PC-9 (cell line): ENCODE results near the gene GRIP1. TPM values are rescaled to one million over a fixed set of nuclear protein-coding genes. Genes with fewer than 3 reads are reported as not detected.

Source experiments
- BruUV-seq: library from RNA; stranded (reverse); fragments of 400-500 nt; replicated peaks from 2 replicates; lab custom pipeline; 2021; lab: Mats Ljungman, UMichigan
- CTCF ChIA-PET: fragments of 300-600 bp; sonication (Branson Sonifier 250); formaldehyde crosslinking; loops from one replicate; lab custom pipeline; 2022; ENCODE audit warnings: antibody characterized with exemption; lab: Charles Lee
- POLR2A ChIA-PET: fragments of 300-600 bp; sonication (Branson Sonifier 250); formaldehyde crosslinking; loops from one replicate; lab custom pipeline; 2022; ENCODE audit warnings: antibody characterized with exemption; ENCODE audit not compliant: unreplicated experiment; lab: Charles Lee
- DNase-seq, 2 experiments: peaks; one replicate each; pipeline versions ENCODE4 v3.0.0 to v3.0.0-alpha.2; 2015 to 2022; ENCODE audit warnings: mixed read lengths in 1 of 2
- H2AFZ ChIP-seq: fragments of 200-600 bp; sonication (generic); 2 replicates; pipeline ENCODE4 v1.8.1; 2017; ENCODE audit warnings: antibody characterized with exemption
- H3F3A ChIP-seq: fragments of 200-600 bp; sonication (generic); 2 replicates; pipeline ENCODE4 v1.8.1; 2017; ENCODE audit warnings: antibody characterized with exemption, mild to moderate bottlenecking, low read depth; ENCODE audit not compliant: insufficient read depth
- H3K27ac ChIP-seq: fragments of 200-600 bp; sonication (generic); 2 replicates; pipeline ENCODE4 v1.6.1; 2016; ENCODE audit warnings: mixed run types
- H3K27me3 ChIP-seq: fragments of 200-600 bp; sonication (generic); 2 replicates; pipeline ENCODE4 v1.6.1; 2016; ENCODE audit warnings: low read depth, mixed run types; ENCODE audit not compliant: insufficient read depth
- H3K36me3 ChIP-seq: fragments of 200-600 bp; sonication (generic); 2 replicates; pipeline ENCODE4 v1.6.1; 2016; ENCODE audit warnings: low read depth, mixed run types
- H3K4me1 ChIP-seq: fragments of 200-600 bp; sonication (generic); replicated peaks from 2 replicates; pipeline ENCODE4 v1.6.1; 2016; ENCODE audit warnings: mixed run types; ENCODE audit not compliant: insufficient read depth
- H3K4me2 ChIP-seq: fragments of 200-600 bp; sonication (generic); 2 replicates; pipeline ENCODE4 v1.6.1; 2017; ENCODE audit warnings: mixed run types
- H3K4me3 ChIP-seq: fragments of 200-600 bp; sonication (generic); 2 replicates; pipeline ENCODE4 v1.6.1; 2016; ENCODE audit warnings: mixed run types
- H3K79me2 ChIP-seq: fragments of 200-600 bp; sonication (generic); 2 replicates; pipeline ENCODE4 v1.6.1; 2017; ENCODE audit warnings: low read depth, mixed run types
- H3K9me2 ChIP-seq: fragments of 200-600 bp; sonication (generic); 2 replicates; pipeline ENCODE4 v1.8.1; 2017; ENCODE audit warnings: mild to moderate bottlenecking; ENCODE audit not compliant: insufficient read depth
- H3K9me3 ChIP-seq: fragments of 200-600 bp; sonication (generic); 2 replicates; pipeline ENCODE4 v1.8.1; 2016; ENCODE audit warnings: low read depth; ENCODE audit not compliant: insufficient read depth
- H4K20me1 ChIP-seq: fragments of 200-600 bp; sonication (generic); 2 replicates; pipeline ENCODE4 v1.8.1; 2017; ENCODE audit not compliant: insufficient read depth
- EZH2 ChIP-seq: fragments of 200-600 bp; sonication (generic); IDR thresholded peaks from 2 replicates; pipeline ENCODE4 v1.8.0; 2017; ENCODE audit warnings: antibody characterized with exemption, low read depth
- intact Hi-C: fragments of 100-400 bp; cut with micrococcal nuclease; formaldehyde crosslinking; loops from one replicate; pipeline ENCODE4 v1.10.0; 2022; ENCODE audit not compliant: unreplicated experiment
- total RNA-seq: library from RNA; stranded (reverse); gene quantifications from 2 replicates; pipeline ENCODE4 v1.2.3, GENCODE V29; 2021
- TF ChIP-seq, protein P1 (sequence below): fragments of 200-600 bp; sonication (generic); conservative IDR thresholded peaks from 2 replicates; pipeline ENCODE4 v1.6.1; 2017; ENCODE audit warnings: mixed run types, antibody characterized with exemption, mild to moderate bottlenecking, moderate library complexity

The GRIP1 gene
- total RNA-seq, 1 experiment from 2014 or later = 16.0 TPM

DNA sequence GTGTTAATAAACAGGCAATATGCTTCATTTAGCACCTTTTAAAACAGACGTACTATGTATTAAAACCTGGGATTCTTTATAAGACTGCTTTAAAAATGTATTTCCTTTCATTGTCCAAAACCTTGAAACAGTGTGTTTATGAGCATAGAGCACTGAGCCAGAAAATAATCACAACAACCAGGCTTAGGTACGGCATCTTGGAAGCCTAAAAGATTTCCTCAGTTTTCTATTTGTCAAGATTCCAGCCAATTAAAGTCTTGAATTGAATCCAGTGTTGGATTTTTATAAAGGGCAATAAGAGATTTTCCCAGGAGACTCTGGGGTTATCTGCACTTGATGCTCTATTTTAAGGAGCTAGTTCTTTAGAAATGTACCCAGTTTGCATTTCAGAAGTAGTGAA, 80.3 kb downstream of the GRIP1 start:
- Histone ChIP-seq H3K36me3 (no peaks in the 10 kb centered on the region), H3K27me3 (no peaks in the 10 kb centered on the region), H4K20me1 (no peaks in the 10 kb centered on the region), H3K9me3 (no peaks in the 10 kb centered on the region), H3K4me3 (no peak overlapping the region), H3K79me2 (no peaks in the 10 kb centered on the region), H3F3A (no peaks in the 10 kb centered on the region), H3K27ac (no peak overlapping the region), H3K9me2 (no peaks in the 10 kb centered on the region), H3K4me1 (peaks cover 6% of the 10 kb centered on the region; the same call in 1 of the 2 replicates), H2AFZ (no peak overlapping the region), H3K4me2 (no peak overlapping the region)
- ChIA-PET CTCF (interaction anchor here (0.6 kb wide), 1 partner anchor 38 kb away, joined by 3 read pairs; no protein-coding TSS in a partner anchor), POLR2A (no interaction called here)
- intact Hi-C loops = no loop called here
- BruUV-seq = no TSS peak
- TF ChIP-seq EZH2 = no peak
- no peak for DNase-seq

DNA sequence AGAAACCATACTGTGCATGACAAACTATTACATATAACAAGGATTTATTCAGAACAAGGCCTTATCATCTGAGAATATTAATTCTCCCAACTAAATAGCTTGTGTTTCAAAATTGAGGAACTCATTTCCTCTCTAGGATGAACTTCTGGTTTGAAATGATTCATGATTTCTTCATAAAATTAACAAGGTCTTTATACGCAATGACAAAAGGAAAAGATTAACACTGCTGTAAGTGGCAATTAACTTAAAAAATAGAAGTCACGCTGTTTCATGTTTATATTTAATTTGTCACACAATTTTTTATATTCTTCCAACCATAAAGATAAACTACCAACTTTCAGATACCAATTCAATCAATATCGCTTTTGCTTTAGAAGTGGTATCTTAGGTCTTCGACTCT, 80.8 kb downstream of the GRIP1 start:
- Histone ChIP-seq H3K4me3 (no peak overlapping the region), H3K4me1 (peaks cover 1% of the 10 kb centered on the region; the same call in 1 of the 2 replicates), H3K9me2 (no peaks in the 10 kb centered on the region), H3K27ac (no peak overlapping the region), H4K20me1 (no peaks in the 10 kb centered on the region), H3K27me3 (no peaks in the 10 kb centered on the region), H3K79me2 (no peaks in the 10 kb centered on the region), H2AFZ (no peak overlapping the region), H3K36me3 (no peaks in the 10 kb centered on the region), H3K9me3 (no peaks in the 10 kb centered on the region), H3K4me2 (no peak overlapping the region), H3F3A (no peaks in the 10 kb centered on the region)
- no TSS peak for BruUV-seq
- ChIA-PET CTCF (interaction anchor here (0.6 kb wide), 1 partner anchor 38 kb away, joined by 3 read pairs; no protein-coding TSS in a partner anchor), POLR2A (no interaction called here)
- TF ChIP-seq, protein P1, sequence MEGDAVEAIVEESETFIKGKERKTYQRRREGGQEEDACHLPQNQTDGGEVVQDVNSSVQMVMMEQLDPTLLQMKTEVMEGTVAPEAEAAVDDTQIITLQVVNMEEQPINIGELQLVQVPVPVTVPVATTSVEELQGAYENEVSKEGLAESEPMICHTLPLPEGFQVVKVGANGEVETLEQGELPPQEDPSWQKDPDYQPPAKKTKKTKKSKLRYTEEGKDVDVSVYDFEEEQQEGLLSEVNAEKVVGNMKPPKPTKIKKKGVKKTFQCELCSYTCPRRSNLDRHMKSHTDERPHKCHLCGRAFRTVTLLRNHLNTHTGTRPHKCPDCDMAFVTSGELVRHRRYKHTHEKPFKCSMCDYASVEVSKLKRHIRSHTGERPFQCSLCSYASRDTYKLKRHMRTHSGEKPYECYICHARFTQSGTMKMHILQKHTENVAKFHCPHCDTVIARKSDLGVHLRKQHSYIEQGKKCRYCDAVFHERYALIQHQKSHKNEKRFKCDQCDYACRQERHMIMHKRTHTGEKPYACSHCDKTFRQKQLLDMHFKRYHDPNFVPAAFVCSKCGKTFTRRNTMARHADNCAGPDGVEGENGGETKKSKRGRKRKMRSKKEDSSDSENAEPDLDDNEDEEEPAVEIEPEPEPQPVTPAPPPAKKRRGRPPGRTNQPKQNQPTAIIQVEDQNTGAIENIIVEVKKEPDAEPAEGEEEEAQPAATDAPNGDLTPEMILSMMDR = no peak
- no peak for TF ChIP-seq EZH2
- no peak for DNase-seq
- intact Hi-C loops = no loop called here

DNA sequence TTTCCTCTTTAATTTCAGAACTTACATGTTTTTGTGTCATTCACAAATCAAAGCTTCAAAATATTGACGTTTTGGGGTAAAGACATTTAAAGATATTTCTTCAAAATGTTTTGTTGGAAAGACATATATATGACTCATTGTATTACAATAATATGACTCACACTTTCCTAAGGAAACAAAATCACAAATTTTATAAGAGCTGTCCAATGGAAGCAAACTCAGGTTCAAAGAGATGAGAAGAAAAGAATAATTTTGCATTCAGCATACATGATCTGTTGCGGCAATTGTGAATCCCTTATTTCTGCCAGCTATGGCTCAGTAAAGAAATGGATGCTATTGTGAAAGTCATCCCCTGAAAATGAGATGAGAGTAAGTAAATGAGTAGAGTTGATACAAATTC, 82.7 kb downstream of the GRIP1 start:
- no peaks in the 10 kb centered on the region for H3F3A ChIP-seq
- H3K9me2 ChIP-seq = no peaks in the 10 kb centered on the region
- POLR2A ChIA-PET = interaction anchor here (0.5 kb wide), 1 partner anchor 41 kb away, joined by 8 read pairs; no protein-coding TSS in a partner anchor
- no peaks in the 10 kb centered on the region for H3K36me3 ChIP-seq
- no peak overlapping the region for H3K4me3 ChIP-seq
- H3K79me2 ChIP-seq = no peaks in the 10 kb centered on the region
- no peak overlapping the region for H2AFZ ChIP-seq
- H3K4me2 ChIP-seq = no peak overlapping the region
- TF ChIP-seq, protein P1 = no peak
- no peak for TF ChIP-seq EZH2
- H3K27me3 ChIP-seq = no peaks in the 10 kb centered on the region
- no peaks in the 10 kb centered on the region for H4K20me1 ChIP-seq
- no peaks in the 10 kb centered on the region for H3K9me3 ChIP-seq
- H3K27ac ChIP-seq = no peak overlapping the region
- peak in 1 of 2 experiments; percentile 40 for DNase-seq
- CTCF ChIA-PET = no interaction called here
- no peaks in the 10 kb centered on the region; the same call in 1 of the 2 replicates for H3K4me1 ChIP-seq
- intact Hi-C loops = no loop called here
- no TSS peak for BruUV-seq

DNA sequence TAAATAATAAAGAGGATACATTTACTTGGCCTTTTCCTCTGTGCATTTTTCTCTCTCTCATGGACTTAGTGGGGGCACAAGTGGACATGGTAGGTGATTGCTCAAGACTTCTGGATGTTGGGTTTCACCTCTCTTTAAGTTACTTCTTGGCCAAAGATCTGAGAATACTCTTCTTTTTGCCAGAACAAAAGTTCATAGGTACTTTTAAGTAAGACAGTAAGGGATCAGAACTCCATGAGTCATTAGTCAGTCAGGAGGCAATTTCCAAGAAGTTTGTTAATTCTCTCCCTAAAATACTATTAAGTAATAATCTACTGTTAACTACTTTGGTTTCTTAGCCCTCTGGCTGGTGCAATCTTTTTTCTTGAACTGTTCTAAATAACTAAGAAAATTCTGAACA, 84.2 kb downstream of the GRIP1 start:
- no peaks in the 10 kb centered on the region for H3K9me3 ChIP-seq
- H3K4me3 ChIP-seq = no peak overlapping the region
- H3K9me2 ChIP-seq = no peaks in the 10 kb centered on the region
- TF ChIP-seq, protein P1 = no peak
- no peak for TF ChIP-seq EZH2
- ChIA-PET POLR2A (no interaction called here), CTCF (no interaction called here)
- no peaks in the 10 kb centered on the region for H3F3A ChIP-seq
- DNase-seq = no peak
- no peaks in the 10 kb centered on the region for H3K27me3 ChIP-seq
- H3K4me2 ChIP-seq = no peak overlapping the region
- H2AFZ ChIP-seq = no peak overlapping the region
- H3K36me3 ChIP-seq = no peaks in the 10 kb centered on the region
- BruUV-seq = no TSS peak
- intact Hi-C loops = no loop called here
- H3K4me1 ChIP-seq = no peaks in the 10 kb centered on the region; the same call in 1 of the 2 replicates
- no peaks in the 10 kb centered on the region for H3K79me2 ChIP-seq
- no peaks in the 10 kb centered on the region for H4K20me1 ChIP-seq
- H3K27ac ChIP-seq = no peak overlapping the region
